Activated CD4-positive, alpha-beta T cell treated with anti-CD3 and anti-CD28 coated beads for 1 hour (primary cell): Measurements from ENCODE around the gene MS4A15.
"Not testable (repeated sequence)": the region's sequence is repeated elsewhere in the genome, so short reads cannot be mapped to it uniquely, and the experiment has no call there.

ENCODE experiments used
- DNase-seq: peaks from one replicate; pipeline ENCODE4 v3.0.0-alpha.2; 2020

Gene MS4A15

DNA sequence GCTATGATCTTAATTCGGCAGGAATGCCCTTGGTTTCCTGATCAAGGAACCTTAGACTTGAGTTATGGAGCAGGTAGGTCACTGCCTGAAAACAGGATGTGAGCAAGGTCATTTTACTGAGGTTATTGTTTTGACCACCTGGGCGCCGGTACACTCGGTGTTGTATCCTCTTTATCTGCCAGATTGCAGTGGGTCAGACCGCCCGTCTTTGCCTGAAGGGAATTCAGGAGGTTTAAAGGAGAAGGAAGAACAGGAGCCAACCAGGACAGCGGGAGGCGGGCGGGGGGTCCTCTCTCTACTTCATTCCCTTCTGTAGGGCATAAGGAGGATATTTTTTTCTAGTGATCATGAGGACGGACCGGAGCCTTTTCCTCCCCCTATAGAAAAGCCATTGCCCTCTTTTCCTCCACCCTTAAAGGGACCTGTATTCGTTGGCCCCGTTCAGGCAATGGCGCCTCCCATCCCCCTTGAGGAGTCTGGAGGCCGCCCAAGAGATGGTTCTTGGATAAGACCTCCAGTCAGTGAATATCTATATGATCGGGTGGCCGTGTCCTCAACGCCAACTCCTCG is 649 bp downstream of the MS4A15 start:
- DNase-seq: no peak

DNA sequence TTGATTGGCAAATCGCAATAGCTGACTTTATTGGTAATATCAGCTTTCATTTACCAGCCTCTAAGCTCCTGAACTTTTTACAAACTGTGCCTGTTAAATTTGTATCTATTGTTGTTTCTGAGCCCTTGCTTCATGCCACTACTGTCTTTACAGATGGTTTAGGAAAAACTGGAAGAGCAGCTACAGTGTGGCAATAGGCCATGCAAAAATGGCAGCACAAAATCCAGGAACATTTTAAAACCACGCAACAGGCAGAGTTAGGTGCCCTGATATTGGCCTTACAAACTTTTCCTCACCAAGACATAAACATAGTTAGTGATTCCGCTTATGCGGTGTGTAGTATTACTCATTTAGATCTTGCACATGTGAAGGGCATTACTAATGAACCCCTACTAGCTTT is 2.0 kb downstream of the MS4A15 start:
- DNase-seq: not testable (repeated sequence)

DNA sequence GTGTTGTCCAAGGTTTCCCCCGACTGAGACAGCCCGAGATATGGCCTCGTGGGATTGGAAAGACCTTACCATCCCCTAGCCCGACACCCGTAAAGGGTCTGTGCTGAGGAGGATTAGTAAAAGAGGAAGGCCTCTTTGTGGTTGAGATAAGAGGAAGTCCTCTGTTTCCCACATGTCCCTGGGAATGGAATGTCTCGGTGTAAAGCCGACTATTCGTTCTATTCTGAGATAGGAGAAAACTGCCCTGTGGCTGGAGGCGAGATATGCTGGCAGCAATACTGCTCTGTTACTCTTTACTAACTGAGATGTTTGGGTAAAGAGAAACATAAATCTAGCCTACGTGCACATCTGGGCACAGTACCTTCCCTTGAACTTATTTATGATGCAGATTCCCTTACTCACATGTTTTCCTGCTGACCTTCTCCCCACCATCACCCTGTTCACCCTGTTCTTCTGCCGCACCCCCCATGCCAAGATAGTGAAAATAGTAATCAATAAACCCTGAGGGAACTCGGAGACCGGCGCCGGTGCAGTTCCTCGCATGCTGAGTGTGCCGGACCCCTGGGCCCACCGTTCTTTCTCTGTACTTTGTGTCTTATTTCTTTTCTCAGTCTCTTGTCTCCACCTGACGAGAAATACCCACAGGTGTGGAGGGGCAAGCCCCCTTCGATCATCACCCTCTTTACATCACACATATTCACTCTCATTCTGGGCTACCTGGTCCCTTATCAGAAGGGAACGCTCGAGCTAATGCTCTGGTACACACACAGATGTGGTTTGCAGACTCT is 3.0 kb downstream of the MS4A15 start:
- not testable (repeated sequence) for DNase-seq

DNA sequence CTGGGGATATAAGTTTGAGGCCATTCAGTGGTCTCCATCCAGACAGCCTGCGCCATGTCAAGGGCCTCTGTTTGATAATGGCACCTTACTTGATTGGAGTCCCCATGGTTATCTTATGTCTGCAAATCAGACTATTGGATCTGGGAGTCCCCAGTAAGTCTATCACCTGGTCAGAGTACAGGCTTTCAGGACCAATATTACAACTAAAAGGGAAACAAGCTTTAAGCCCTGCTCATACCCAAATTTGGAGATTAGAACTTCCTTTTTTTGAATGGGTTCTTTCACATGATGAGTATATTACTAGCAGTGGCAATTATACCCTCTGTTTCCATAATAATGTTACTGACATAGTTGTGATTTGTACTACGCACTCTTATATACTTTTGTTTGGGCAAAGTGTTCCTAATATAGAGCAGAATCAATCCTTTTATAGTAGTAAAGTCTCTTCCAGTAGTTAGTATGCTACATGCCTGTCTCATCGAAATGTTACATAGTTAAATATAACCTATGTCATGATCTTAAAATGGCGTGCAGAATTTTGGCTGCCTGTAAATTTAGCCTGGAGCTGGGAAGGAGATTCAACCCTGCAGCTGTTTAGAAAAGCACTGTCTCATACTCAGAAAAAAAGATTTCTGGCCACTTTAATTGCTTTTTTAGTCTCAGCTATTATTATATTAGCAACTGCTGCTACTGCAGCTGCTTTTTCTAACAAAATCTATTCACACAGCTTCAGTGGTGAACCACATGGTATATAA is 4.9 kb downstream of the MS4A15 start:
- DNase-seq: no peak

DNA sequence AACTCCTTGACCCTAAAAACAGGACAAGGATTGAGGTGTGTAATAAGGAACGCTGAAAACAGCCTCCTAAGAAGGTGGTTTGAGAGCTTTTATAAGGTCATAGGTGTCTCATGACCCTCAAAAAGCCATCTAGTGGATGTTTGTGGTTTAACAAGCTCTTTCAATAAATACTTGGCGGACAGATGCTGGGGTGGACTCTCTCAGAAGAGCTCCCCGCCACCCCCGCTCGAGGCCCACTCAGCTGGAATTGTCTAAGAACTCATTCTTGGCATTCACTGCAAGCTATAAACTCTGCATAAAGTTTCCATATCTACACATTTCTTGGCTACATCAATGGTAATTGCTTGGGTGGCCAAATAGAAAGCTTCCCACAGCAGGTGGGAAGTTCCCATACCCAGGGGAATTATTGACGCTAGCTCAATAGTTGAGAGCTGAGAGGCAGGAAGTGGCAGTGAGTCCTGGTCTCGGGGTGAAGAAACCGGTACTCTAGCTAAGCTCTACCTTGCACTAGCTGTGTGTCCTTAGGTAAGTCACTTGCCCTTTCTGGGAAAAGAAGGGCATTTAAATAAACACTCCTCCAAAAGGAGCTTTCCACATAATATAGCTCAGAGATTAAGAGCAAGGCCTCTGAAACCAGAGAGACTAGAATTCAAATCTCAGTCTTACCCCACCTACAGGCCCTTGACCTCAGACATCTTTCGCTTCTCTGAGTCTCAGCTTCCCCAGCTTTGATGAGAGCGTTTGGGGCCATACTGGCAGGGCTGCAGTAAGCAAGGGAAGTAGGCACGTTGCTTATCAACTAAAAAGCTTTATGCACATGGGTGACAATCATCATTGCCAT is 6.4 kb downstream of the MS4A15 start:
- no peak for DNase-seq

DNA sequence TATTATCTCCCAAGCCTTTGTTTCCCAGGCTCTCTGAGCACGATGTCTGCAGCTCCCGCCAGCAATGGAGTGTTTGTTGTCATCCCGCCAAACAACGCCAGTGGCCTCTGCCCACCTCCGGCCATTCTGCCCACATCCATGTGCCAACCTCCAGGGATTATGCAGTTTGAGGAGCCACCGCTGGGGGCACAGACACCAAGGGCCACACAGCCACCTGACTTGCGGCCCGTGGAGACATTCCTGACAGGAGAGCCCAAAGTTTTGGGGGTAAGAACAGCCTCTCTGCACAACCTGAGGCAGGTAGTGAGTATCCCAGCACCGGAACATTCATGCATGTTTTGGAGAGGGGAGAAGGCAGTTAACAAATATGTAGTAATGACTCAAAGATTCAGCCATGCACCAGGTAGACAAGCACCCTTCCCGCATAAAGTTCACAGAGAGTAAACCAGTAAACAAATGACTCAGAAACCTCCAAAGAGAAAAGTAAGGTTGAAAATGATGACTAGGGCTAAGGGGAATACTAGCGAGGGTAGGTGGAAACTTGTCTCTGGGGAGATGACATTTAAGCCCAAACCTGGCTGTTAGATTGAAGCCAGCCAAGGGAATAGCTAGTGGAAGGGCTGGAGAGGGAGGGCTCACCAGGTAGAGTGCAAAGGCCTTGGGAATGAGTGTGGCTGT is 7.2 kb downstream of the MS4A15 start:
- DNase-seq: no peak

DNA sequence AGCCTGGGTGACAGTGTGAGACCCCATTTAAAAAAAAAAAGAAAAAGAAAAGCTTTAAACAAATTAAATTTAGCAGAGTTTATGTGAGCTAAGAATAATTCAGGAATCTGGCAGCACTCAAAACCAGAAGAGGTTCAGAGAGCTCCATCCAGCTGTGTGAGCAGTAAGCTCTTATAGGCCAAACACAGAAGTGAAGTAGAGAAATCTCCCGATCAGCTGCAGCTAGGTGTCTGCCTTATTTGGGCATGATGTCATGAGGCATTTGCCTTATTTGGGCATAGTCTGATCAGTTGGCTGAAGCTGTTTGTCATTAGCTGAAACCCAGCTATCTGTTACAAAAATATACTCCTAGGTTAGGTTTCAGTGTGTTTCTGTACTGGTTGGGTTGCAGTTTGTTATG is 8.2 kb downstream of the MS4A15 start:
- DNase-seq: no peak

DNA sequence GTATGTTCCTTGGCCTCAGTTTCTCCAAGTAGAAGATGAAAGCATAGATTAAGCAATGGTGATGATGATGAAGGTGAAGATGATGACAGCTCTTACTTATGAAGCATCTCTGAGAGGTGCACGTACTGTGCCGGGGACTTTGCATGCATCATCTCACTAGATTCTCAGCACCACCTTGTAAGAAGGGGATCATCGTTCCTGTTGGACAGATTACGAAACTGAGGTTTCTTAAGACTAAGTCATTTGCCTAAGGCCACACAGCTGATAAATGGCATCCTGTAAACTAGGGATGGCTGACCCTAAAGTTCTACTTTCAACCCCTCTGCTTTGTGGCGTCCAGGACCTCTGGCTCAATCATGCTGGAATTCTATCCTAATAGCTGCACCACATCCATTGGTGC is 8.7 kb downstream of the MS4A15 start:
- DNase-seq: no peak

DNA sequence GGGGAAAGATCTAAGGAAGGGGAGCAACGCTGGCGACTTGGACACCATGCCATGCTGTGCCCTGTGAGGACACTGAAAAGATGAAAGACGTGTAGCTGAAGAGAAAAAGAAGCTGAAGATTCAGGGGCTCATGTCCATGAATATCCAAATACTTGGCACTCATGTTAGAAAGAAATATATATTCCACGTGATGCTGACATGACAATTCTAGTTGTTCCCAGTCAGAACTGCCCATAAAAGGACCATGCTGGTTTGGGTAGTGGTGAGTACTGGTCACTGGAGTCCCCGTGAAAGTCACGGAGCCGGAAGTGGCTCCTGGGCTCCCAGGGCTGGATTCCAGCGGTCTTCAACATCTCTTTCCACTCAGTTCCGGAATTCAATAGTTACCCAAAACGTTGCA is 9.9 kb downstream of the MS4A15 start:
- DNase-seq: no peak

DNA sequence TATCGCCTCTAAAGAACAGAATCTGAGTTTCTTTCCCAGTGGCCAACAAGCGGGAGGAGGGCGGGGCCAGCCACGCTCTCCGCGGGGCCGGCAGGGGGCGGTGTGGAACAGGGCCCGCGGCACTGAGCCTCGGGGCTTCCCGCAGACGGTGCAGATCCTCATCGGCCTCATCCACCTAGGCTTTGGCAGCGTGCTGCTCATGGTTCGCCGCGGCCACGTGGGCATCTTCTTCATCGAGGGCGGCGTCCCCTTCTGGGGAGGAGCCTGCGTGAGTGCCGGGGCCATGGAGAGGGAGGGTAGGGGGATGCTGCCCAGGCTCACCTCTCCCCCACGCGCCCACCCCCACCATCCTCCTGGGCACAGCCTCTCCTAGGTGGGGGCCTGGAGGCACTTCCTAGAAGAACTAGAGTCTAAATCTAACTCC is 10.7 kb downstream of the MS4A15 start:
- DNase-seq: no peak

DNA sequence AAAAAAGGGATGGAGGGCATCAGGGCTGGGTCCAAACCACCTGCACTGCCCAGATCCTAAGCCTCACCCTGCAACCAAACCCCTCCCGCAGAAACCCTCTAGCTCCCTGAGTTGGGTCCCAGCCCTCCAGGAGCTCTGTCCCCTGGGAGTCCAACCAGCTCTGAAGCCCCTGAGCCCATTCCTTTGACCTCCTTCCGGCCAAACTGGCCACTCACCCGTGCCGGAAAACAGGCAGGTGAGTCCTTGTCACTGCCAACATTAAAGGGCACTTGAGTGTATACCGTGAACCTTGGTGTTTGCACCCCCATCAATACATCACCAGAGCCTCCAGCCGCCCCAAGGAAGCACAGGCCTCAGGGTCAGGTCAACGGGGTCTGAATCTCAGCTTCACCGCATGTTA is 11.5 kb downstream of the MS4A15 start:
- no peak for DNase-seq

DNA sequence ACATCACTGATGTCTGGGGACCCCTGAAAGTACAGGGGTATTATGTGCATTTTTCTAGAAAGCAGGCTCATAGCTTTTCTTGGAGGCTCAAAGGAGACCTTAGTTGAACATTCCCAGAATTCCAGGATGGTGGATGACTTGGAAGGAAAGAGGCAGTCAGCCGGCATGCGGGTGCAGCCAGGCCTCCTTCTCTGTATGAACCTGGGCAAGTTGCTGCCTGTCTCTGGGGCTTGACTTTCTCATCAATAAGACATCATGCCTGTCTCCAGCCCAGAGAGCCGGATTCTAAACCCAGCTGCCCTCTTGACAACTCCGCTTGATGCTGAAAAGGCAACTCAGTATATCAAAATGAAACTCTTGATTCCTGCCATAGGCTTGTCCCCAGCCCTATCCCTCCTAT is 12.6 kb downstream of the MS4A15 start:
- no peak for DNase-seq

DNA sequence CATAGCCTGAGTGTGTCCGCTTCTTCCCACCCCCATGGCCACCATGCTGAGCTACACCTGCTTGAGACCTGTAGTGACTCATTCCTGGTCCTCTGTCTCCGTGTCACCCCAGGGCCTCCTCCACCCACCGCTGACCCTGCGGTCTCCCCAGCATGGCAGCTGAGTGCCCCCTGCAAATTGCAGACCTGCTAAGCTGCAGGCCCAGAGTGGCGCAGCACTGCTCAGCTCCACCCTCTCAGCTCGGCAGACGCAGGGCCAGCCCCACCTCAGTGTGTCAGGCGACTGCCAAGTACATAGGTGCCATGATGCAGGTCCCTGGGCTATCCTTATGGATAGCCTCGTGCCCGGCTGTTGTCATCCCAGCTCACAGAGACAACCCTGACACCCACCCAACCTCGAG is 13.1 kb downstream of the MS4A15 start:
- DNase-seq: no peak

DNA sequence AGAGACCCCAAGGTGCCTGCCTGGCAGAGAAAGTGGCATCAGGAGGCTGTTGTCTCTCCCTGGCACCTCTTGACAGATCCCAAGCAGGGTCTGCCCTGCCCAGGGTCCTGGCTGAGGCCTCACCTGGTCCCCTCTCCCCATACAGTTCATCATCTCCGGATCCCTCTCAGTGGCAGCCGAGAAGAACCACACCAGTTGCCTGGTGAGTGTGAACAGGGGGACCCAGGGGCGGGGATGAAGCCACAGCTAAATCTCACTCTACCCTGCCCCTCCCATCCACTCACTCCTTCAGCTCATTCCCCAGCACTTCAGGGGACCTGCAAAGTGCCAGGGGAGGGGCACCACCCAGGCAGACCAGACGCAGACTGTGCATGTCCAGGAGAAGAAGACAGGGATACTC is 14.5 kb downstream of the MS4A15 start:
- DNase-seq: no peak

DNA sequence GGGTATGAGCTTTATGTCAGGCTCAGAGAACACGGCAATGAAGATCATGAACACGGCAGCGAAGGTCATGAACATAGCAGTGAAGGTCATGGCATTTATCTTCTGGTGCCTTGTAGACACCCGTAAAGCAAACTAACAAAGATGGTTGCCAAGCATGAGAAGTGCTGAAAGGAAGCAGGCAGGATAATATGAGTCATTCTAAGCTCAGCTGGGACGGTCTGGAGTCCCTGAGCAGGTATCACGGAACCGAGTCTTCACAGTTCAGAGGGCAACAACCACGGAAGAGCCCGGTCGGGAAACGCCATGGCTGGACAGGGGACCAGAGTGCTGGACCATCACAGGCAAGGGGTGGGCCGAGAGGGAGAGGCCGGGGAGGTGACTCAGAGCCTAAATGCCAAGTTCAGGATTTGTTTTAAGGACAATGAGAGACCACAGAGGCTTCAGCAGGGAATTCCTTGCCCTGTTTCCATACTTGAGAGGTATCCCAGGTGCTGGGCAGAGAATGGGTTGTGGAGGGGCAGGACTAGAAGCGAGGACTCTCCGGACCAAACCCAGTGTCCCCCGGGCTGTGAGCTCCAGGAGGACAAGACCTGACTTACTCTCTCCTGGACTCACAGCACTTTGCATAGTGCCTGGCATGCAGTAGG is 15.3 kb downstream of the MS4A15 start:
- no peak for DNase-seq

DNA sequence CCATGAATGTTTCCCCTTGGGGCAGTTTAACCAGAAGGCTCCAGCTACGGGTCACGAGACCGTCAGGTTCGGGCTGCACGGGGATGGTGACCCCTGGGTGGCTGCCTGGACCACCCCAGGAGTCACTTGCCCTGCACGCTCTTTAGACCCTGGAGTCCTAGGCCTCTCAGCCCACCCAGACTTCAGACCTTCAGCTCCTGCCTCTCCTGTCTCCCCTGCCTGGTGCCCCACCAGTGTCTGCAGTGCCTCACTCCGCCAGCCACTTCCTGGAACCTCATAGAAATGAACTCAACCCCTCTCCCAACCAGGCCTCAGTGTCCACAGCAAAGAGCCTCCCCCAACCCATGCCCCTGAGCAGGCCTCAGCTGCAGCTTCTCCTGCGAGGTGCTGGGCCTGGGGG is 16.0 kb downstream of the MS4A15 start:
- no peak for DNase-seq

DNA sequence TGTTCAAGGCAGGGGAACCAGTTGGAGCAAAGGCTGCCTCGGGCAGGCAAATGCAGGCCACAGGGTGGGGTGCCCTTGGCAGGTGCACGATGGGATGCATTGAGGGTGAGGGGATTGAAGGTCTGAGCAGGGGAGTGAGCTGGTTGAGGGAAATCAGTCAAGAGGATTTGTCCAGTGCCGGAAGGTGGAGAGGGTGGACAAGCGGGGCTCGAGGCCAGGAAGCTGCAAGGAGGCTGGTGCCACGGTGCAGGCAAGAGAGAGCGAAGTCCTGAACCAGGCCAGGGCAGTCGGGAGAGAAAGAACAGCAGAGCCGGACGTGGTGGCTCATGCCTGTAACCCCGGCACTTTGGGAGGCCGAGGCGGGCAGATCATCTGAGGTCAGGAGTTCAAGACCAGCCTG is 18.1 kb downstream of the MS4A15 start:
- DNase-seq: no peak

DNA sequence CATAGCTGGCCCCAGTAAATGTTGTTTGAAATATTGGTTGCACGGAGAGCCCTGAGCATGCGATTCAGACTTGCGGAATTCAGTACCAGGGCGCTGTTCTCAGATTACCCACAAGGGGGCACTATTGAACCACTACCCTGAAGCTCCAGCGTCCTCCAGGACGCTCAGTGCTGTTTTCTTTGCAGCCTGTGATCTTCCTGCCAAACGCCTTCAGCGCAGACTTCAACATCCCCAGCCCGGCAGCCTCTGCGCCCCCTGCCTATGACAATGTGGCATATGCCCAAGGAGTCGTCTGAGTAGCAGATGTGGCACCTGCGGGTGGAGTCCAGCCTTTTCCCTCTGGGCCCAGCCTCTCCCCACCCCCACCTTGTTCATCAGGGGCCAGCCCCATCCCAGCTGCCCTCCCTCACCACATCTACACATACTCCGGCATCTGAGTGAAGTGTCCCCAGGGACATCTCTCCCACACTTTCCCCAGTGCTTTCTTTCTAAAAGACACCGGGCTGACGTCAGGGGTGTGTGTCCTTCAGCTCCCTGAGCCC is 18.8 kb downstream of the MS4A15 start:
- DNase-seq: peak; percentile 70

DNA sequence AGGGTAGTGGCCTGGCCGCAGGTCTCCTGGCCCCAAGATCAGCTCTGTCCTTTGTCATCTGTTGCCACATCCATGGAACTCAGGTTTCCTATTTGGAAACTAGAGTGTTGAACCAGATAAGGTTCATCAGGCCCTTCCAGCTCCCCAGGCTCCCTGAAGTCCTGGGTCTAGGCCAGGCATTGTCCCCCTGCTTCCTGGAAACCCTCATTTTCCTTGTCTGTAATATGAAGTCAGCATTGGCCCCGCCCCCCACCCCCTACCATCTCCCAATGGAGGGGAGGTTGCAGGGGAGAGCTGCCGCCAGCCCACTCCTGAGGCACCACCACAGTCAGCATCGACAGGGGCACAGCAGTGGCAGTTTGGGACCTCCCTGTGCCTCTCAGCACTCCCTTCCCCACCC is 19.5 kb downstream of the MS4A15 start:
- DNase-seq: no peak

DNA sequence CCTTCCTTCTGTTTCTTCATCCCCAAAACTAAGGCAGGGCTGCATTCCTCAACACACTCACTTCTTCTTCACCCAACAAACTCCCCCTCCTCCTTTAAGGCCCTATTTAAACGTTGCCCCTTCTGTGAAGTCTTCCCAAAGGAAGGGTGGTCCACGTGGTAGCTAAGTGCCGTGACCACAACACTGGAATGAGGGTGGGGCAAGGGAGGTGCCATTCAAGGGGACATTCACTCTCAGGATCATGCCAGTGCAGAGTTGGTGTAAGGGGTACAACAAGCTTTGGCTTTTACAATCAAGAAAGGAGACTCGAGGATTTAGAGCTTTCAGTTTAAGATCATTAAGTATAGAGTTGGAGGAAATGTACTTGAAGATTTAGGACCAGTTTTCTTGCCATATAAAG is 20.4 kb downstream of the MS4A15 start:
- DNase-seq: no peak

DNA sequence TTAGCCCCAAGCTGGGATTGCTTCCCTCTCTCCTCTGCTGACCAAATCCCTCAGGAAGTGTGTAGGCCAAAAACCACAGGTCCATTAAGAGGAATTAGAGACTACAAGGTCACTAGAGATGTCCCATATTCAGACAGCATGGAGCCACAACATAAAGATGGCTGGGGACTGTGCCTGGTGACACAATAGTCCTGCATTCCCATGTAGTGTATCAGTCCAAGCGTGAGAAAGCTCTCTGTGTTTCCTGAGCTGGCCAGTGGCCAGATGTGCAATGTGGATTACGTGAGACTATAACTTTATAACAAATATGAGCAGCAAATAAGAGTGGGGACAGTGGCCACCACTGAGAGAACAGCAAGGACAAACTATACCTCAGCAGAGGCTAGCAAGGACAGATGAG is 20.9 kb downstream of the MS4A15 start:
- no peak for DNase-seq

DNA sequence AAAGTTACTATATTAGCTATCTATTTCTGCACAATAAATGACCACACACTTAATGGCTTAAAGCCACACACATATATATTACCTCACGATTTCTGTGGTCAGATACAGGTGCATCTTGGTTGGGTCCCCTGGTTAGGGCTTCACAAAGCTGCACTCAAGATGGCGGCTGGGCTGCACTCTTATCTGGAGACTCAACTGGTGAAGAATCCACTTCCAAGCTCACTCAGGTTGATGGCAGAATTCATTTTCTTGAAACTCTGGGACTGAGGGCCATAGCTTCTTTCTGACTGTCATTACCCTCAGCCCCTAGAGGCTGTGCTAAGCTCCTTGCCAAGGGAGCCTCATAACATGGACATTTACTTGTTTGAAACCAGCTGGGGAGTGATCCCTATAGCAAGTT is 23.4 kb downstream of the MS4A15 start:
- no peak for DNase-seq
